Hair follicle dermal papilla cell (primary cell): ENCODE measurements around the gene OR4K15. TPM values are rescaled to one million over a fixed set of nuclear protein-coding genes. Genes with fewer than 3 reads are reported as not detected.

Source experiments
- total RNA-seq: library from RNA; depleted of rRNA; stranded (reverse); fragments of >200 nt; gene quantifications from 2 replicates; pipeline ENCODE4 v1.2.3, GENCODE V29; 2012

OR4K15 gene, protein sequence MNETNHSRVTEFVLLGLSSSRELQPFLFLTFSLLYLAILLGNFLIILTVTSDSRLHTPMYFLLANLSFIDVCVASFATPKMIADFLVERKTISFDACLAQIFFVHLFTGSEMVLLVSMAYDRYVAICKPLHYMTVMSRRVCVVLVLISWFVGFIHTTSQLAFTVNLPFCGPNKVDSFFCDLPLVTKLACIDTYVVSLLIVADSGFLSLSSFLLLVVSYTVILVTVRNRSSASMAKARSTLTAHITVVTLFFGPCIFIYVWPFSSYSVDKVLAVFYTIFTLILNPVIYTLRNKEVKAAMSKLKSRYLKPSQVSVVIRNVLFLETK
- total RNA-seq, result not detected in 2 replicates

DNA sequence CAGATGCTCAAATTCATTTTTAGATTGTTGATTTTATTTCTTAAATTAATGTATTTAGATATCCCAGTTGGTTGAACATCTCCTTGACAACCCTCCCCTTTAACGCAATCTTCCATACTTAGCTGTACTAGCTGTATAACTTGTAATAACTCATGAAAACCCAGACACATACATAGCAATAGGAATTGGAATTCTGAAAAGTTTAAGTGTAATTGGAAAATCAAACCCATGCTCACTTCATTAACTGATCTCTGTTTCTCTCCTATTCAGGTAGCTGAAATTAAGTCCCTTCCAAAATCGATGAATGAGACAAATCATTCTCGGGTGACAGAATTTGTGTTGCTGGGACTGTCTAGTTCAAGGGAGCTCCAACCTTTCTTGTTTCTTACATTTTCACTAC, at the start of gene OR4K15:
Gene OR4K15 (plus strand): TSS at position 301 of the 400 bp plus-strand sequence. CDS start 0 bp downstream, at position 301.

DNA sequence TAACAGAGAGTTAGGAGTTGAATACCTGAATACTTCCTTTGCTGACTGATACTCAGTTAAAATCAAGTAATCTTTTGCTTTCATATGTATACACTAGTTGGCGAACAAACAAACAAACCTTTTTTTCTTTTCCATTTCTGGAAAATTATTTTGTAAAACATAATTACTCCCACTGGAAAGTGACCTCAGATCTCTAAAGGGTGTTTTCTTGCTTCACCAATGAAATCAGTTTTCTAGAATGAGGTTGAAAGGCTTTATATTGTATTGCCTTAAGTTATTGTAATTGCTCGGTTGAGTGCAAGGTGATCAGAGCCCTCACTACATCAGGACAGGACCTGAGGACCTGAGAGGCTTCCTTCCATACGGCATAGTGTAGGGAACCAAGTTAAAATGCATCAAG, 44.8 kb upstream of the OR4K15 start, which contains the start of gene OR4K1:
Gene OR4K1 (plus strand): TSS at position 301 of the 400 bp plus-strand sequence. CDS start 4,750 bp downstream, outside the sequence.

DNA sequence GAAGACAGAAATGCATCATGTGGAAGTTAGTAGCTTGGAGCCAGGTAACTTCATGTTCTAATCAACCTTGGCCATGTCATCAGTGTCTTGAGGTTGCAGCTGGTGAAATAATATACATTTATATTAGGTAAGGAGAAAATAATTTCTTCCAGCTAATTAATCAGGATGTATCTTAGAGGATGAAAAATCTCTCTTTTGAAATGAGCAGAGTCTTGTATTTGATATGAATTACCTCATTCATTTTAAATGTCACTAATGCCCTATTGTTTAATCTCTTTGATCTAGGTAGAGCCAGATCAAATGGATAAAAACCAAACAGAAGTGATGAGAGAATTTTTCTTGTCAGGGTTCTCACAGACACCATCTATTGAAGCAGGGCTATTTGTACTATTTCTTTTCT, 26.5 kb downstream of the OR4K15 start, which contains the start of gene OR4Q2:
Gene OR4Q2 (plus strand): TSS at position 301 of the 400 bp plus-strand sequence.

DNA sequence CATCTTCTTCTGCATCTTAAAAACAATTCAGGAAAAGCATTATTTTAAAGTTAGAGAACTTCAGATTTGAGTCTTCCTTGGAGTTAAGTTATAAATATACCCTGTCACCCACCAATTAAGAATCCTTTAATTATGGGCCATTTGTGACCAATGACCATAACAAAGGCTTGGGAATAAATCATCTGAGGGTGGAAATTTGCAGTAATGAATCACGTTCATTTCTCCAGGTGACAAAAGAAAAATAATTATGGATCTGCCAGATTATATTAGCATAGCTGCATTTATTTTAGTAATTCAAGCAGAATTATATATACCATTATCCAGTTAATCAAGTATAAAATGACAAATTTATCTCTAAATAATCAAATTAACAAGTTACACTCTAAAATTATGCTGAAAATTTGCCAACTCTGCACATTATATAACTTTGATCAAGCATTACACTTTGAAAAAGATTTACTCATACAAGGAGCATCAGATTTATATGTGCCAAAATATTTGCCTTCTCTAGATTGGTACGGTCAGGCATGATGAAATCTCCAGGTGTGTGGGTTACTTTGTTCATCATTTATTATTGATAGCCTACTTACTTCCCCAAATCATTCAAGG, 44.0 kb downstream of the OR4K15 start, which contains the start of gene OR4K14:
Gene OR4K14 (minus strand): TSS at position 51 of the 609 bp plus-strand sequence. CDS start 4,114 bp downstream, outside the sequence.

Other genes starting within 250 kb of the OR4K15 start
- gene OR4Q3, start 232.0 kb upstream of the OR4K15 start, total RNA-seq, result not detected in 2 replicates
- not detected in 2 replicates for gene OR4M1, start 202.1 kb upstream of the OR4K15 start, total RNA-seq
- not detected in 2 replicates for gene OR4N2, start 171.8 kb upstream of the OR4K15 start, total RNA-seq
- gene OR4K2, start 100.4 kb upstream of the OR4K15 start, total RNA-seq, result not detected in 2 replicates
- not detected in 2 replicates for gene OR4K5, start 55.0 kb upstream of the OR4K15 start, total RNA-seq
- not detected in 2 replicates for gene OR4K1, start 44.7 kb upstream of the OR4K15 start, total RNA-seq
- gene OR4Q2, start 26.6 kb downstream of the OR4K15 start, total RNA-seq, result not detected in 2 replicates
- not detected in 2 replicates for gene OR4K14, start 43.7 kb downstream of the OR4K15 start, total RNA-seq
- gene OR4K13, start 60.4 kb downstream of the OR4K15 start, total RNA-seq, result not detected in 2 replicates
- not detected in 2 replicates for gene OR4L1, start 84.5 kb downstream of the OR4K15 start, total RNA-seq
- not detected in 2 replicates for gene OR4K17, start 135.1 kb downstream of the OR4K15 start, total RNA-seq
- gene OR4N5, start 163.2 kb downstream of the OR4K15 start, total RNA-seq, result not detected in 2 replicates
- not detected in 2 replicates for gene OR11G2, start 215.3 kb downstream of the OR4K15 start, total RNA-seq
- not detected in 2 replicates for gene OR11H6, start 248.1 kb downstream of the OR4K15 start, total RNA-seq